ENCODE results near the gene MICAL3.

The MICAL3 gene

GRCh38 chr22:17869285-17870096 lies 154.9 kb downstream of the MICAL3 start:
- no peak for DNase-seq (ENCODE audit: low spot score)

DNA sequence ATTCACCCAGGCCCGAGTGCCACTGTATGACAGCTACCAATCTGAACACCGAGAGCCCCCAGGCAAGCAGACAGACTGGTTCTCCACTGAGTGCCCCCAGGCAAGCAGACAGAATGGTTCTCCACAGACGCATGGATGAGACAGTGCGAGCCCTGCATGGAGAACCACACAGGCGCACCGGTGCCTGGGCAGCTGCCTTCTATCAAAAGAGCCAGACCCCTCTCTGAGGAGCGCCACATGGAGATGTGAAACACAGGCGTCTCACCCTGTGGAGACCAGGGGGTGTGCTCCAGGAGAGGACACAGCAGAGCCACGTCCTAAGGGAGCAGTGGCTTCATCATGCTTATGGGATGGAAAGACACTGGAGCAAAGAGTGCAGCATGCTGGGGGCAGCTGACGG lies 155.6 kb downstream of the MICAL3 start:
- no peak for DNase-seq (ENCODE audit: low spot score)

GRCh38 chr22:17867160-17867785 lies 157.1 kb downstream of the MICAL3 start:
- no peak for DNase-seq (ENCODE audit: low spot score)

- DNase-seq (ENCODE audit: low spot score), result no peak
These were observed 157.7 kb downstream of the MICAL3 start for GRCh38 chr22:17866621-17867020.

GRCh38 chr22:17866127-17866526 lies 158.2 kb downstream of the MICAL3 start:
- DNase-seq (ENCODE audit: low spot score), result no peak

DNA sequence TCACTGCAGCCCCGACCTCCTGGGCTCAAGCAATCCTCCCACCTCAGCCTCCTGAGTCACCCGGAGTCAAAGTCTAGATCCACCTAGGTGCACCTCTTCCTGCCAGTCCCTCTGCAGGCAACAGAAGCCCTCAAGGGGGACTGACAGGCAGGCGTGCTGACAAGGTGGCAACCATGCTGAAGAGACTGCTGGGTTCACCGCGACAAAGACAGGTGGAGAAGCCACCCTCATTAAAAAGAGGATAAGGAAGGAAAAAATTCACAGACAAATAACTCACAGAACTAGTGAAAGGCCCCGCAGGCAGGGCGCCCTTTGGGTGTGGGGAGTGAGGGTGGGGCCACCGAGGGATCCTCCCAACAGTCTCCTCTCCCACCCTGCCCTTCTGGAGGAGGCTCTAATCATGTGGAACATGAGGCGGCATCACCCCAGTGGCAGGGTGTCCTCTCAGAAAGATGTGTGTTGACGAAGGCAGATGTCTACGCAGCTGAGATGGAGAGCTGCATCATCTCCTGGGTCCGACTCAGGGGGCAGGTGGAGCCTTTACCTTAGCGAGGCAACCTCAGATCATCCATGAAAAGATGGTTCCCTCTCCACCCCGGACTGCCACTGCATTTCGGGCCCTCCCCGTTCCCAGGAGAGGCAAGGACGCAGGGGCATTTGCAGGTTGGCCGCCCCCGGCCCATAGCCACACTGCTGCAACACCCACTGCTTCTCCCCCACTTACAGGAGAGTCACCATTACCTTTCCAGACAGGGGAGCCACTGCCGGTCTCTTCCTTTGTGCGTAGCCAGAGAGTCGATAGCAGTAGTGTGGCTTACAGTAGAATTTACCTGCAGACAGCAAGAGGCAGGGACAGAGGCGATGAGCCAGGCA lies 158.9 kb downstream of the MICAL3 start:
- DNase-seq (ENCODE audit: low spot score), result no peak

DNA sequence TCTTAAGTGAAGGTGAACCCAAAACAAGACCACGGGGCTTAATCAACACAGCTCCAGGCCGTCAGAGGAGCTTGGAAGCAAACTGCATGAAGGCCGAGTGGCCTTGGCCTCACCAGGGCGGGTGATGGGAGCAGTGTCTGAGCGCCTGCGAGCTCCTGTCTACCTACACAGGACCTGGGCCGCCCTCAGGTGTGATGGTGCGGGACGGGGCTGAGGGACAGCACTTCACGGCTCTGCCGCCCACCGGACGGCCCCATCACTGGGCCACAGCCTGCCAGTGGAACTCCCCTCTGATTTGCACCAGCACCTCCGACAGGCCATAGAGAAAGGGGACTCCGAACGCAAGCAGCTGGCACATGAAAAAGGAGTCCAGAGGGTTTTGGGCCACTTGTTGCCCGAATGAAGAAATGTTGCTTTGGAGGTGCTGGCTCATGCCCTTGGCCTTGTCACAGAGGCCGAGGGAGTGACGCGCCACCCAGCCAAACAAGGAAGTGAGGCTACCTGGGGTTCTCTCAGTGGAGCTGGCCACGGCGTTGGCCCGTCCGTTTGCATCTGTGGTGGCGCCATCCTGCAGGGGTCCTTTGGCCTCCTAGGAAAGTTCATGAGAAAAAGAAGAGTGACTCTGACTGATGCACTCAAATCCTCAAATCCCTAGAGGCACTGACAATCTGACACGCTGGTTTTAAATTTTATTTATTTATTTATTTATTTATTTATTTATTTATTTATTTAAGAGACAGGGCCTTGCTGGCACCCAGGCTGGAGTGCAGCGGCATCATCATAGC lies 159.8 kb downstream of the MICAL3 start:
- no peak for DNase-seq (ENCODE audit: low spot score)

DNA sequence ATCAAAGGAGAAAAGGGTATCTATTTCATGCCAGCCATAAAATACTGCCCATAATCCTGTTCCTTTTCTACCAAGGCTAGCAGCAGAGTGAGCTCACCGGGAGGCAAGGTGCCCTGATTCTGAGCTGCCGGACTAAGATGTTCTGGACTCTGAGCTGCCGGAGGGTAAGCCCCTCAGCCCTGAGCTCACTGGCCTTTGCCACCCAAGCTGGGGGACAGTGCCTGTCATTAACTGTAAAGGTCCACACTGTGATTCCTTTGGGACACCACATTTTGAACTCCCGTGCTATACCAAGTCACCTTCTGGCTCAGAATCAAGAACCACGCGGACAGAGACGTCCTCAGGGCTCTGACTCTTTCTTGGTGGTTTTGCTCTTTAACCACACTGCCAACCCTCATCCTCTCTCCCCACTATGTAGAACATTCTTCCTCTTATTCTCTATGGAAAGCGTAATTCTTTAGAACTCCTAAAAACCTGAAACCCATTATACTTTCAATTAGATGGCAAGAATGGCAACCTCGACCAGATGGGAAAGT lies 161.6 kb downstream of the MICAL3 start:
- DNase-seq (ENCODE audit: low spot score), result no peak

- DNase-seq (ENCODE audit: low spot score), result no peak
These were observed 162.5 kb downstream of the MICAL3 start for GRCh38 chr22:17861909-17862308.

DNA sequence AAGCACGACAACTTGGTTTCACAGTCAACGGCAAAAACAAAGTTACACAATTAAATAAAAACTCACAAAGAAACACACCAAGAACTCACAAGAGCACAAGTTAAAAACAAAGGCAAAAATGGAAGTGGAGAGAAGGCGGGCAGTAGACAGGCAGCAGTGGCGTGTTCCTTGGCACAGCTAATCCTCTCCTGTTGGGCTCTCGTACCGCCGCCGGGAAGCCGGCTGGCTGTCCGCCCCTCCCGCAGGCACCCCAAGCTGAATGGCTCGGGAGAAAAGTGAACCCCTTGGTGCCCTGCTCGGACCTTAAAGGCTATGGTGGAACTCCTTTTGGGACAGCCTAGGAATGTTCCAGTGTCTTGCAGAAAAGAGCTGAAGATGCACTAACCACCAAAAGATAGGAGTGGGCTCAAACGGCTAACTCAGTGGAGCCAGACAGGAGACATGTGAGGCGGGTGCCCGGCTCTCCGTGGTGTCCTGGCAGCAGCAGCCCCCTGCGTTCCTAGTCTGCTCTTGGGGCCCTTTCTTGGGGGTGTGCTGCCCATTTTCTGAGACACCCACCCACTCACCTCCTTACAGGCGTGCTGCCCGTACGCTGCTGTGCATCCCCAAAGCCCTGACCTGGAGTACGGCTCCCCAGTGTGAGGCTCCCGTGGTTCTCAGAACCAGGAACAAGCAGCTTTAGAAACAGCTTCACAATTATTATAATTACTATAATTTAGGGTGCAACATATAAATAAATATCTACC lies 164.0 kb downstream of the MICAL3 start:
- no peak for DNase-seq (ENCODE audit: low spot score)

- DNase-seq (ENCODE audit: low spot score), result no peak
These were observed 166.3 kb downstream of the MICAL3 start for GRCh38 chr22:17858033-17858432.

- DNase-seq (ENCODE audit: low spot score), result no peak
These were observed 168.6 kb downstream of the MICAL3 start for GRCh38 chr22:17855572-17856290.

DNA sequence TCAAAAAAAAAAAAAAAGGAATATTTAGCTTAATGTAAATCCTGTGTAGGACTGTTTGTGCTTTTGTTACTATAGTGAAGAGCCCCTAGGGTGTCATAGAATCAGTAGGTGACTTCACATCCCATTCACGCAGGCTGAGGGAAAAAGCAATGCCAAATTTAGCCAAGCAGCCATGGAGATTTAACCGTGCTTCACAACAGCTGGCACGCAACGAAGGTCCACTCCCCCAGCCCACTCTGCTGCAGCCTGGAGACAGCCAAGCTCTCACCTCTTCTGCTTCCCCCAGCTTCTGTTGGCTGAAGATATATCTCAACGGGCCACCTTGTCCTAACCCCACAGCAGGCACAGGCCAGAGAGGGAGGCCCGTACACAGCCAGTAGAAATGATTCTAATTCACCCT lies 171.3 kb downstream of the MICAL3 start:
- DNase-seq (ENCODE audit: low spot score), result no peak

- DNase-seq (ENCODE audit: low spot score), result no peak
These were observed 172.6 kb downstream of the MICAL3 start for GRCh38 chr22:17851759-17852158.

DNA sequence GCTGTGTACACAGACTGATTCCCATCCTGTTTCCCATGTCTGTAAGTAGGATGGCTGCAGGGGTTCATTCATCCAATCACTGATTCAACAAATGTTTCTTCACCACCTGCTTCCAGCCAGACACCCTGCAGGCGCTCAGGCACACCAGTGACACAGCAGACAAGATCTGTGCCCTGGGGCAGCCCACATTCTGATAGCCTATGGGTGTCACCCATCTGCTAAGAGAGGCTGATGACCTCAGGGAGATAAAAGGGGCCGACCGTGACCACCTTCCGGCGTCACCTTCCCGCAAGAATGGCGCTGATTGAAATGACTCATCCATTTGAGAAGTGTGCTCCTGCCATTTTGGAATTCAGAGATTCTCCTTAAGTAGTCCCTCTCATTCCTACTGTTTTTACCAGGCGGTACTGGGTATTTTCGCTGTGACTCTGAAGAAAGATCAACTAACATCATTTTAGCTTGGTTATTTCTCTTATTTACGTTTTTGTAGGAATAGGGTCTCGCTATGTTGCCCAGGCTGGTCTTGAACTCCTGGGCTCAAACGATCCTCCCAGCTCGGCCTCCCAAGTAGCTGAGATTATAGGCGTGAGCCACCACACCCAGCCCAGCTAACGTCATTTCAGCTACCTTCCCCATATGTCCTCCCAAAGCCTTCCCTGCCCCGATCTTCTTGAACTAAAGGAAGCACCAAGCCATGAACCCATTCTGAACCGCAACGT lies 176.8 kb downstream of the MICAL3 start:
- DNase-seq (ENCODE audit: low spot score), result no peak

DNA sequence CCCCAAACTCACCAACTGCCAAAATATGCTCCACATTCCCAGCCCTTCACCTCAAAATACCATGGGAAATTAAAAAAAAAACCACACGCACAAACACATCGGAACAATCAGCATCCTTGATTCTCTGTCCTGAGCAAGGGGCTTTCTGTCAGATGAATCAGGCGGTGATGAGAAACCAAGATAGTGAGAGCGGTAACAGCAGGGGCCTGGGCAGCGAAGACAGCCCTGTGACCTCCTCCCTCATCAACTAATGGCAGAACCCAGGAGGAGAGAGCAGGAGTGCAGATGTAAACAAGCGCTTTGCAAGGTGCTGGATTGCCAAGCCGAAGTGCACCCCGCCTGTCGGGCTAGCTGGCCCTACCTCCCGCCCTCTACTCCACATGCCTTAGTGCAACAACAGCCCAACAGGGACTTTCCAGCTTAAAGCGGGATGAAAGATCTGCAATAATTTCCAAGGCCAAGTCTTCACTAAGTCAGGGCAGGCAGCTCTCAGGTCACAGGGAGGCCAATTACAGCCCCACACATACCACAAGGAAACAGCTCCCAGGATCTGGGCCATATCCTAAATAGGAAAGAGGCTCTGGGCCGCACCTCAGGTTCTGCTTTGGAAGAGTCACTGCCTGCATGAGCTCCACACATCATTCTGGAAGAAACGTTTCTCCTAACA lies 177.9 kb downstream of the MICAL3 start:
- DNase-seq (ENCODE audit: low spot score), result peak; percentile 75

GRCh38 chr22:17845790-17846189 lies 178.6 kb downstream of the MICAL3 start:
- DNase-seq (ENCODE audit: low spot score), result no peak

DNA sequence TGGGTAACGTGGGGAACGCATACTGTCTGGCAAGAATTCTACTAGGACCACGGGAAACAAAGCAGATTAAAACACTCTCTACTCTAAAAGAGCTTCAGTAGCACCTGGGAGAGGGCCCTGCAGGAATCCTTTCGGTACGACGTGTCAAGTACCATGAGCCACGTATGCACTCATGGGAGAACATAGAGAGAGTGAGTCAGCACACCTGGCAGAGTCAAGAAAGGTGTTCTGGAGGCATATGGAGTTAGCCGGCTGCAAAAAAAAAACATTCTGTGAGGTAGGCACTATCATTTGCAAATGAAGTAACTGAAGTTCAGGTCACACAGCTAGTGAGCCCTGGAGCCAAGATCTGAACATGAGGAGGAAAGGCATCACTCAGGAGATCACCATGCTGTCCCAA lies 179.0 kb downstream of the MICAL3 start:
- DNase-seq (ENCODE audit: low spot score), result no peak

DNA sequence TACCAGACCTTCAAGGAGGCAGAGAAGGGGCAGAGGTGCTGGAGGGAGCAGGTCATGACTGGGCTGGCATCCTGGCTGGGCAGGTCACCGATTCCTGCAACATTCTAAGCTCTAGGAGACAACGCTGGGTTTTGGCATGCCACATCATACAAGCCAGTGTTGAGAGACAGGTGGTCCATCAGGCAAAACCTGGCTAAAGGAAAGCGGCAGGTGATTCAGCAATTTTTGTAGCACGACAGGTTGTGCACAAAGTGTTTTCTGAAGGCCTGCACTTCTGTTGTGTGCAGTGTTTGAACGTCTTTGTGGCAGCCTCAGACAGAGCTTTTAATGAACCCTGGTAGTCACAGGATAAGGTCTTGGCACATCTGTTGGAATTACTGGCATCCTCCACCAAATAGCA lies 180.2 kb downstream of the MICAL3 start:
- DNase-seq (ENCODE audit: low spot score), result no peak
